Esophagus muscularis mucosa (tissue), 4 donors: ENCODE results near the gene SHH. TPM values are rescaled to one million over a fixed set of nuclear protein-coding genes. Genes with fewer than 3 reads are reported as not detected.
A peak's percentile ranks its signal among the peaks of the same experiment; 100 is the strongest.

ENCODE experiments used
- DNase-seq: peaks from one replicate; pipeline ENCODE4 v3.0.0-alpha.2; 2017; ENCODE audit errors: extremely low spot score
- H3K27ac ChIP-seq, 4 donors: fragments of 200-600 bp; sonication (generic); replicated peaks in 1 of 4; 1 replicate in 3 of 4; 2 replicates in 1 of 4; pipeline ENCODE4 v1.5.1; 2016 to 2019; ENCODE audit warnings: mild to moderate bottlenecking in 1 of 4
- H3K27me3 ChIP-seq, 4 donors: fragments of 200-600 bp; sonication (generic); one replicate each; pipeline versions ENCODE4 v1.5.1 to v1.6.0; 2016 to 2019
- H3K36me3 ChIP-seq, 4 donors: fragments of 200-600 bp; sonication (generic); one replicate each; pipeline ENCODE4 v1.5.1; 2016 to 2019
- H3K4me1 ChIP-seq, 4 donors: fragments of 200-600 bp; sonication (generic); one replicate each; pipeline ENCODE4 v1.5.1; 2016 to 2019
- H3K4me3 ChIP-seq, 4 donors: fragments of 200-600 bp; sonication (generic); 1 replicate in 2 of 4; 2 replicates in 2 of 4; pipeline ENCODE4 v1.5.1; 2016 to 2019; ENCODE audit warnings: mild to moderate bottlenecking in 4 of 4, moderate library complexity in 1 of 4
- H3K9me3 ChIP-seq, 4 donors: fragments of 200-600 bp; sonication (generic); 1 replicate in 3 of 4; 2 replicates in 1 of 4; pipeline ENCODE4 v1.5.1; 2016 to 2019
- CTCF ChIP-seq, 3 experiments: fragments of 200-600 bp in 2 of 3; fragments of 450-650 bp in 1 of 3; sonication (generic) in 2 of 3; IDR thresholded peaks; one replicate each; pipeline ENCODE4 v1.5.1; 2017 to 2019; ENCODE audit warnings: antibody characterized with exemption in 3 of 3, mild to moderate bottlenecking in 2 of 3, moderate library complexity in 1 of 3
- EP300 ChIP-seq: sonication (generic); formaldehyde crosslinking; IDR thresholded peaks from one replicate; pipeline ENCODE4 v1.6.1; 2017; ENCODE audit warnings: antibody characterized with exemption
- POLR2A ChIP-seq: fragments of 450-650 bp; IDR thresholded peaks from one replicate; pipeline ENCODE4 v1.6.1; 2017; ENCODE audit warnings: antibody characterized with exemption, moderate library complexity, mild to moderate bottlenecking, low read depth
- POLR2AphosphoS5 ChIP-seq, 2 donors: sonication (generic); formaldehyde crosslinking; IDR thresholded peaks; one replicate each; pipeline ENCODE4 v1.6.1; 2017; ENCODE audit warnings: antibody characterized with exemption in 2 of 2
- WGBS: methylation state at CpG from one replicate; pipeline ENCODE4 v1.1.5; 2018; 5-methylcytosine and 5-hydroxymethylcytosine counted together
- intact Hi-C: fragments of 100-400 bp; cut with DNase I; formaldehyde crosslinking; loops from one replicate; pipeline ENCODE4 v1.15.1; 2023
- total RNA-seq, 4 donors: library from RNA; depleted of rRNA; stranded (reverse); fragments of >200 nt; gene quantifications; one replicate each; pipeline versions ENCODE4 v1.1.0 to v1.2.1, GENCODE V29; 2016

The SHH gene
- total RNA-seq, 4 donors from 2014 or later, result not detected

DNA sequence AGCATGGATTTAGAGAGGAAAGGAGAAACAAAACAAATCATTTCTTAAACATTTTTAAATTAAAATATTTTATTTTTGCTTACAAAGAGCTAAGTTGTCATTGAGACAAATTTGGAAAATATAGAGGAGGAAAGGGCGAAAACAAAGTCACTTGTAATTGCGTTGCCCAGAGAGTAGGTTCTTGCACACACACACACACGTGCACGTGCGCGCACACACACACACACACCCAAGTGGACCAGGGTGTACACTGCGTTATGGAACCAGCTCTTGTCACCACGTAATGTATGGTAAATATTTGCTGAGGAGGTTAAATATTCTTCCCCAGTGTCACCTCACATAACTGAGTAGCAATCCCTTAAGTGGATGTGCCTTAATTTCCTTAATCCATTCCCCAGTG, 21.6 kb downstream of the SHH start:
- intact Hi-C loops, result loop anchor here (10.0 kb wide), 1 partner anchor 1024 kb away; no protein-coding TSS in a partner anchor

DNA sequence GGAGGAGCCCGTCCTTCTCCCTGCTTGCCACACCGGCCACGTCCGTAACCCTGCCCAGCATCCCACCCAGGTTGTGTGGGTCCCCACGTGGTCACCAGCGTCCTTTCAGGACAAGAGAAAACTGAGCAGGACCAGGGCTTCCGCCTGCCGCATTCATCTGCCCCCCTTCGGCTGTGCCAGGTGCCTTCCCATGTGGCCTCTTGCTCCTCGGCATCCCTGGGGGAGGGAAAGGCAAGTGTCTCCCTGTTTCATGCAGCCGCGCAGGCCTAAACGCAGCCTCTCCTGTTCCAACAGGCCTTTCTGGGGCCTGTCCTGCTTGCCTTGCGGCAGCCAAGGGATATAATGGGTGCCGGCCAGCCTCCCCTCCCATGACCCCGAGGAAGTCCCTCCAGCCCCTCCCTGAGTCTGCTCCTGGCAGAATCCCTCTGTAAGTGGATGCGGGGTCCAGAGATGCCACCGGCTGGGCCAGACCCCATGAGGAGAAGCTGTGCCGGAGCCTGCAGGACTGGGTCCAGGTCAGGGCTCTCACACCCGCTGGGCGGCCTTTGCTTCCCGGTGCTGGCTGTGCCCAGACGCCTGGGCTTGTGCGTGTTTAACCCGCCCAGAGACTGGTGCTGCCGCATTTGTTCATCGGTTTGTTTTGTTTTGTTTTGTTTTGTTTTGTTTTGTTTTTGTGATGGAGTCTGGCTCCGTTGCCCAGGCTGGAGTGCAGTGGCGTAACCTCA, 23.1 kb downstream of the SHH start:
- no peak overlapping the region for H3K27ac ChIP-seq
- DNase-seq, result no peak

More for the DNA sequence above, 21.6 kb downstream of the SHH start:
- Histone ChIP-seq H3K9me3 (no peaks in the 10 kb centered on the region), H3K36me3 (no peaks in the 10 kb centered on the region), H3K4me3 (no peak overlapping the region), H3K27me3 (peaks cover 0 to 47% (median 14%) of the 10 kb centered on the region in 4 donors), H3K4me1 (peaks cover 9 to 14% (median 13%) of the 10 kb centered on the region in 4 donors), H3K27ac (no peak overlapping the region)
- TF ChIP-seq EP300 (no peak), CTCF (IDR thresholded peaks at IDR 0.05) (no peak), POLR2A (no peak), POLR2AphosphoS5 (IDR thresholded peaks at IDR 0.05) (no peak)
- 56% methylated on average over 8 of the region's 8 CpGs for WGBS
- no peak for DNase-seq

DNA sequence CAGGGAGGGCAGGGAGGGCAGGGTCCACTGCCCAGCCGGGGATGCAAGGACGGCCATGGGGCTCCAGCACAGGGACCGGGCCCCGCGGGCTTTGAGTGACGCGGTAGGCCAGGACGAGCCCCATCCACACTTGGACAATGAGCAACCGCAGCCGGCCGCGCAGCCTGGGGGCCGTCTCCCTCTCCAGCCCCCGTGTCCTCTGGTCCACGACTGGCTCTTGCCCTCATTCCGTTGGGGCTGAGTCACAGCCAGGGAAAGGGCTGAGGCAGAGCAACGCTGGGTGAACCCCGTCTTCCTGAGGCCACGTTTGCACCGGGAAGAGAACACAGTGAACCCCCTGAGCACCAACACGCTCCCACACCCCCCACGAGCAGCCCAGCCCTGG, 23.7 kb downstream of the SHH start:
- no peak for DNase-seq
- H3K36me3 ChIP-seq, result peaks cover 0 to 11% (median 8%) of the 10 kb centered on the region in 4 donors
- 93% methylated on average over 16 of the region's 22 CpGs for WGBS
- H3K4me3 ChIP-seq, result no peak overlapping the region
- H3K9me3 ChIP-seq, result no peaks in the 10 kb centered on the region
- H3K27me3 ChIP-seq, result peaks cover 0 to 39% (median 12%) of the 10 kb centered on the region in 4 donors
- H3K4me1 ChIP-seq, result peaks cover 9 to 14% (median 13%) of the 10 kb centered on the region in 4 donors
- no peak overlapping the region for H3K27ac ChIP-seq
- TF ChIP-seq EP300 (no peak), CTCF (IDR thresholded peaks at IDR 0.05) (no peak), POLR2A (no peak), POLR2AphosphoS5 (IDR thresholded peaks at IDR 0.05) (no peak)
- intact Hi-C loops, result no loop called here

More for the DNA sequence above, 23.1 kb downstream of the SHH start:
- intact Hi-C loops, result no loop called here
- TF ChIP-seq POLR2A, result no peak
- H3K27me3 ChIP-seq, result peaks cover 0 to 41% (median 12%) of the 10 kb centered on the region in 4 donors
- H3K4me3 ChIP-seq, result no peak overlapping the region
- no peaks in the 10 kb centered on the region for H3K9me3 ChIP-seq
- 91% methylated on average over 29 of the region's 29 CpGs for WGBS
- H3K4me1 ChIP-seq, result peaks cover 9 to 14% (median 13%) of the 10 kb centered on the region in 4 donors
- H3K36me3 ChIP-seq, result peaks cover 0 to 5% (median 2%) of the 10 kb centered on the region in 4 donors

GRCh38 chr7:155787171-155787851, 25.0 kb downstream of the SHH start:
- intact Hi-C loops, result no loop called here
- WGBS, result under 1% methylated on average over 38 of the region's 68 CpGs
- DNase-seq, result no peak
- TF ChIP-seq POLR2AphosphoS5 (IDR thresholded peaks at IDR 0.05) (no peak), EP300 (no peak), CTCF (IDR thresholded peaks at IDR 0.05) (no peak), POLR2A (no peak)
- Histone ChIP-seq H3K4me1 (peaks cover 9 to 14% (median 13%) of the 10 kb centered on the region in 4 donors), H3K36me3 (peaks cover 5 to 22% (median 17%) of the 10 kb centered on the region in 4 donors), H3K9me3 (no peaks in the 10 kb centered on the region), H3K4me3 (peak overlapping the region; percentile 39 to 58 (median 44)), H3K27me3 (peaks cover 0 to 39% (median 12%) of the 10 kb centered on the region in 4 donors), H3K27ac (no peak overlapping the region)

- H3K27me3 ChIP-seq, result peaks cover 0 to 38% (median 12%) of the 10 kb centered on the region in 4 donors
- 92% methylated on average over 10 of the region's 10 CpGs for WGBS
- DNase-seq, result no peak
- peaks cover 9 to 14% (median 13%) of the 10 kb centered on the region in 4 donors for H3K4me1 ChIP-seq
- peaks cover 5 to 30% (median 23%) of the 10 kb centered on the region in 4 donors for H3K36me3 ChIP-seq
- H3K9me3 ChIP-seq, result no peaks in the 10 kb centered on the region
- no peak overlapping the region for H3K4me3 ChIP-seq
- intact Hi-C loops, result no loop called here
- no peak overlapping the region for H3K27ac ChIP-seq
- TF ChIP-seq POLR2A, result no peak
- no peak for TF ChIP-seq CTCF (IDR thresholded peaks at IDR 0.05)
- no peak for TF ChIP-seq POLR2AphosphoS5 (IDR thresholded peaks at IDR 0.05)
- TF ChIP-seq EP300, result no peak
These were observed 25.8 kb downstream of the SHH start for GRCh38 chr7:155786491-155786890.
